PFSK-1 (cell line): ENCODE results near the gene NT5C.

Experiments
- POLR2AphosphoS5 ChIP-seq: IDR thresholded peaks from 2 replicates; pipeline ENCODE4 v1.6.1; 2012; ENCODE audit warnings: low read depth, mild to moderate bottlenecking, control low read depth, low read length, moderate library complexity
- REST ChIP-seq, 2 experiments: IDR thresholded peaks; 2 replicates each; pipeline versions ENCODE4 v1.6.1 to v1.8.0; 2011 to 2012; ENCODE audit warnings: low read depth in 2 of 2, low read length in 2 of 2, control low read depth in 1 of 2, inconsistent platforms in 1 of 2, mild to moderate bottlenecking in 1 of 2, moderate library complexity in 1 of 2; ENCODE audit not compliant: insufficient read depth in 1 of 2
- SIN3A ChIP-seq: IDR thresholded peaks from 2 replicates; pipeline ENCODE4 v1.6.1; 2012; ENCODE audit warnings: mild to moderate bottlenecking, low read length, moderate library complexity, borderline replicate concordance; ENCODE audit not compliant: insufficient read depth

GRCh38 chr17:75159196-75160031, 27.9 kb upstream of the NT5C start:
- TF ChIP-seq POLR2AphosphoS5 (no peak), SIN3A (no peak), REST (IDR thresholded peaks at IDR 0.05; ENCODE audit: insufficient read depth in 1 of 2, low read depth in 2 of 2, low read length in 2 of 2) (no peak)
